SH-SY5Y (cell line): Measurements from ENCODE around the gene SLC8A1.

ENCODE experiments used
- GATA2 ChIP-seq: IDR thresholded peaks from 2 replicates; pipeline ENCODE4 v1.6.1; 2011; ENCODE audit warnings: mild to moderate bottlenecking, low read depth, low read length
- GATA3 ChIP-seq: IDR thresholded peaks from 2 replicates; pipeline ENCODE4 v1.6.1; 2011; ENCODE audit warnings: low read depth, mild to moderate bottlenecking, low read length, moderate library complexity

DNA sequence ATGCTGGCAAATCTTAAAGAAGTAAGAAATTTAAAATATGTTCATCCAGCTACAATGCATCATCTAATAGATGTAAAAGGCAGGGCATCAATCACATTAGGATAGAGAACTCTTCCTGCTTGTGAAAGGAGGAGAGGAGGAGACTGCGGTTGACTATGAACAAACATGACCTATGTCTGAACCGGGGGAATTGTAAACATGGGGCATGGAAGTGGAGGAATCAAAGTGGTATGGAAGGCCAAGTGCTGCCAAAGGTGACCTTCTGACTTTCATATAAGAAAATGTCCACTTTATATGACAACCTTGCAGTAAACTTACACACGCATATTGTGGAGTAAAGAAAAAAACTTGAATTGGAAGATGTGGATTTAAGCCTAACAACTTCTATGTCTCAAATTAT, 20.0 kb upstream of the SLC8A1 start:
- TF ChIP-seq GATA2, result no peak
- no peak for TF ChIP-seq GATA3
